GM10266 (cell line): Measurements from ENCODE around the gene LETM1.
"Not testable (repeated sequence)": the region's sequence is repeated elsewhere in the genome, so short reads cannot be mapped to it uniquely, and the experiment has no call there.

Experiments used
- DNase-seq: peaks from one replicate; pipeline ENCODE4 v3.0.0; 2012; ENCODE audit errors: extremely low spot score
- TF ChIP-seq, protein P1 (sequence below): IDR thresholded peaks from 2 replicates; pipeline ENCODE4 v1.5.1; 2012; ENCODE audit warnings: mild to moderate bottlenecking, low read depth; ENCODE audit not compliant: control insufficient read depth, insufficient read depth; ENCODE audit errors: missing control alignments

The LETM1 gene

DNA sequence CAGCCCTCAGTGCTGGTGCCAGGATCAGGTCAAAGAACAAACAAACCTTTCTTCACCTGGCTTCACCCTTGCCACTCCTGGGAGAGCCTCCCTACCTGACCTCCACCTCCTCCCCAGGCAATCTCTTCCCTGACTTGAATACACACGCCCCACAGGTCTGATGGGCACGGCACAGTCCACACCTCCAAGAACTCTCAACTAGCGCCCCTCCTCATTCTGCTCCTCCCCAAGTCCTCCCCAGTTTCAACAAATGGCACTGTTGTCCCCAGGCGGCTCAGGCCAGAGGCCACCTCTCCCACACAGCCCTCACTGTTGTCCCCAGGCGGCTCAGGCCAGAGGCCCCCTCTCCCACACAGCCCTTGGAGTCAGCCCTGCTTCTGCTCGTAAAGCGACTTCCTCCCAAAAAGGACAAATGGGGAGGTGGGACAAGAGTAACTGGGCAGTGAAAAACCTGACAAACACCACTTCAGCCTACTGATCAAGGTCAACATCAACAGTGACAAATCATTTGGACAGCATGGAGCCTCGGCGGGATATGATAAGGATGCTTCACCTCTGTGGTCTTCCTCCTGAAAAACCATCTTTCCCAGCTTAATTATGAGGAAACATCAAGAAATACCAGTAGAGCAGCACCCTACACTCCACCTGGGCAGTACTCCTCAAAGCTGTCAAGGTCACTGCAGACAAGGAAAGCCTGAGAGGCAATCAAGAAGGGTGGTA is 2.9 kb downstream of the LETM1 start:
- TF ChIP-seq, protein P1, sequence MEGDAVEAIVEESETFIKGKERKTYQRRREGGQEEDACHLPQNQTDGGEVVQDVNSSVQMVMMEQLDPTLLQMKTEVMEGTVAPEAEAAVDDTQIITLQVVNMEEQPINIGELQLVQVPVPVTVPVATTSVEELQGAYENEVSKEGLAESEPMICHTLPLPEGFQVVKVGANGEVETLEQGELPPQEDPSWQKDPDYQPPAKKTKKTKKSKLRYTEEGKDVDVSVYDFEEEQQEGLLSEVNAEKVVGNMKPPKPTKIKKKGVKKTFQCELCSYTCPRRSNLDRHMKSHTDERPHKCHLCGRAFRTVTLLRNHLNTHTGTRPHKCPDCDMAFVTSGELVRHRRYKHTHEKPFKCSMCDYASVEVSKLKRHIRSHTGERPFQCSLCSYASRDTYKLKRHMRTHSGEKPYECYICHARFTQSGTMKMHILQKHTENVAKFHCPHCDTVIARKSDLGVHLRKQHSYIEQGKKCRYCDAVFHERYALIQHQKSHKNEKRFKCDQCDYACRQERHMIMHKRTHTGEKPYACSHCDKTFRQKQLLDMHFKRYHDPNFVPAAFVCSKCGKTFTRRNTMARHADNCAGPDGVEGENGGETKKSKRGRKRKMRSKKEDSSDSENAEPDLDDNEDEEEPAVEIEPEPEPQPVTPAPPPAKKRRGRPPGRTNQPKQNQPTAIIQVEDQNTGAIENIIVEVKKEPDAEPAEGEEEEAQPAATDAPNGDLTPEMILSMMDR = no peak
- DNase-seq = no peak

GRCh38 chr4:1851575-1852410 is 4.2 kb downstream of the LETM1 start:
- DNase-seq = no peak
- TF ChIP-seq, protein P1 = no peak

- TF ChIP-seq, protein P1 = no peak
- DNase-seq = no peak
These were observed 4.8 kb downstream of the LETM1 start for GRCh38 chr4:1851160-1851559.

GRCh38 chr4:1850276-1850675 is 5.7 kb downstream of the LETM1 start:
- no peak for DNase-seq
- TF ChIP-seq, protein P1 = no peak

DNA sequence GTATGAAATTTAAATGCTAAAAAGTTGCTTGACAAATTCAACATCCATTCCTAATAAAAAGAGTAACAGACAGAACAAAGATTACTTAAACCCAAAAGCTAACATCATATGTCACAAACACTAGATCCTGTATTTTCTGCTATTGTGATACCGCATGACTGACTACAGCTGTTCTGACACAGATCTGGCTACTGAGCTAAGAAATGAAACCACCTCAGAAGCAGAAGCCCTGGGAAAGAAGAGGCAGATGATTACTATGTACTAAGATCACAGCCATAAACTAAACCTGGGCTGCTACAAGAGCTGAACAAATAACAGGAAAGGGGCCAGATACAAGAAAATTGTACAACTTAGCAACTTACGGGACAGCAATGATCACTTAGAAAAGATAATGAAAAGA is 9.4 kb downstream of the LETM1 start:
- TF ChIP-seq, protein P1 = no peak
- DNase-seq = no peak

- not testable (repeated sequence) for DNase-seq
These were observed 11.3 kb downstream of the LETM1 start for GRCh38 chr4:1844618-1845017.

DNA sequence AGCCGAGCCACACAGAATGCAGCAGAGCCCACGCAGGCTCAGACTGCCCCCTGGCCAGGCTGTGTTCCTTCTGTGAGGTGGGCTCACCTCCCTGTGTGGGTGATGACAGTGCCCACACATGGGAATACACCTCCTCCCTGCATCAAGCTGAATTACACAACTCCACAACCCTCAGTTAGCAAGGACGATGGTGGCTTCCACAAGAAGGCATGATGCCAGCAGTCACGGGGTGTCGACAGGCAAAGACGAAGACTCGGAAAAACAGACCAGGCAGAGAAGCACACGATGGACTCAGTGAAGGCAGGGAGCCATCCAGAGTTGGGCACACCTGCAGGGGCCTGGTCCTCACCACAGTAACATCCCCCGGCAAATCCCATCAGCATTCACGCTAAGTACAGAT is 12.1 kb downstream of the LETM1 start:
- TF ChIP-seq, protein P1 = no peak
- DNase-seq = no peak
